A549 treated with Mapracorat at 1 μM for 4 hours (cell line): ENCODE measurements around the gene IMPG1. TPM values are rescaled to one million over a fixed set of nuclear protein-coding genes. Genes with fewer than 3 reads are reported as not detected.

Experiments
- total RNA-seq: library from RNA; stranded (reverse); fragments of 200-300 nt; extraction: Qiagen RNA extraction; gene quantifications from 5 replicates; pipeline ENCODE4 v1.2.3, GENCODE V29; 2022

IMPG1 gene
- total RNA-seq, result not detected in 5 replicates

GRCh38 chr6:76072562-76072961 lies at the start of gene IMPG1:
Gene IMPG1, minus strand, starts transcription at chr6:76072662. Its CDS starts 174 bp downstream, at chr6:76072488.

